GF-D8 (cell line): ENCODE measurements around the gene RNF25.

Experiments used
- DNase-seq: peaks from one replicate; lab custom pipeline; 2025; lab: John Stamatoyannopoulos, UW

RNF25 gene

GRCh38 chr2:218679119-218679518, 7.3 kb upstream of the RNF25 start:
- peak; percentile 31 for DNase-seq

- no peak for DNase-seq
These were observed 627 bp downstream of the RNF25 start for GRCh38 chr2:218671097-218671653.

- no peak for DNase-seq
These were observed 7.1 kb downstream of the RNF25 start for GRCh38 chr2:218664653-218665052.

- no peak for DNase-seq
These were observed 7.9 kb downstream of the RNF25 start for GRCh38 chr2:218663901-218664300.

- DNase-seq: no peak
These were observed 9.0 kb downstream of the RNF25 start for GRCh38 chr2:218662827-218663226.

GRCh38 chr2:218662377-218662776, 9.4 kb downstream of the RNF25 start:
- DNase-seq: no peak

- DNase-seq: no peak
These were observed 11.8 kb downstream of the RNF25 start for GRCh38 chr2:218659988-218660358.

- DNase-seq: peak; percentile 86
These were observed 12.4 kb downstream of the RNF25 start, which contains the start of the genes BCS1L and ZNF142 for GRCh38 chr2:218659258-218659987. BCS1L (plus strand) TSS chr2:218659683; CDS start chr2:218660988, 1,305 bp downstream. ZNF142 (minus strand) TSS chr2:218659623; CDS start chr2:218656429, 3,194 bp downstream.

- DNase-seq: peak; percentile 27
These were observed 13.0 kb downstream of the RNF25 start for GRCh38 chr2:218658671-218659257.

GRCh38 chr2:218655751-218656150, 16.1 kb downstream of the RNF25 start:
- no peak for DNase-seq

- no peak for DNase-seq
These were observed 23.1 kb downstream of the RNF25 start for GRCh38 chr2:218648787-218649100.

- no peak for DNase-seq
These were observed 23.6 kb downstream of the RNF25 start for GRCh38 chr2:218648088-218648786.

- DNase-seq: no peak
These were observed 26.7 kb downstream of the RNF25 start for GRCh38 chr2:218645126-218645525.

GRCh38 chr2:218644721-218645120, 27.1 kb downstream of the RNF25 start:
- no peak for DNase-seq

GRCh38 chr2:218643751-218644310, 28.0 kb downstream of the RNF25 start:
- DNase-seq: no peak

GRCh38 chr2:218642786-218643185, 29.0 kb downstream of the RNF25 start:
- no peak for DNase-seq

GRCh38 chr2:218642121-218642656, 29.6 kb downstream of the RNF25 start:
- DNase-seq: no peak

- no peak for DNase-seq
These were observed 33.4 kb downstream of the RNF25 start for GRCh38 chr2:218638372-218638771.

GRCh38 chr2:218635719-218636118, 36.1 kb downstream of the RNF25 start:
- DNase-seq: no peak

- DNase-seq: no peak
These were observed 40.0 kb downstream of the RNF25 start for GRCh38 chr2:218631837-218632236.

- DNase-seq: no peak
These were observed 43.9 kb downstream of the RNF25 start for GRCh38 chr2:218627939-218628338.

GRCh38 chr2:218626369-218626768, 45.4 kb downstream of the RNF25 start:
- no peak for DNase-seq
